Peyer's patch (tissue), 4 donors: ENCODE measurements around the gene SLC25A21. TPM values are rescaled to one million over a fixed set of nuclear protein-coding genes. Genes with fewer than 3 reads are reported as not detected.

Experiments used
- DNase-seq, 3 donors: peaks; one replicate each; pipeline ENCODE4 v3.0.0-alpha.2; 2017 to 2019
- H3K27ac ChIP-seq, 4 donors: fragments of 200-600 bp; sonication (generic); one replicate each; pipeline ENCODE4 v1.5.1; 2016 to 2019
- H3K27me3 ChIP-seq, 2 donors: fragments of 200-600 bp; sonication (generic); one replicate each; pipeline ENCODE4 v1.5.1; 2019
- H3K36me3 ChIP-seq, 3 donors: fragments of 200-600 bp; sonication (generic); one replicate each; pipeline ENCODE4 v1.5.1; 2016 to 2019
- H3K4me1 ChIP-seq, 4 donors: fragments of 200-600 bp; sonication (generic); one replicate each; pipeline ENCODE4 v1.5.1; 2016 to 2019
- H3K4me3 ChIP-seq, 4 donors: fragments of 200-600 bp; sonication (generic); 1 replicate in 3 of 4; 2 replicates in 1 of 4; pipeline ENCODE4 v1.5.1; 2016 to 2019; ENCODE audit warnings: mild to moderate bottlenecking in 1 of 4
- H3K9me3 ChIP-seq, 4 donors: fragments of 200-600 bp; sonication (generic); one replicate each; pipeline ENCODE4 v1.5.1; 2016 to 2019; ENCODE audit warnings: mild to moderate bottlenecking in 1 of 4
- POLR2A ChIP-seq, 2 donors: fragments of 450-650 bp; IDR thresholded peaks; one replicate each; pipeline ENCODE4 v1.5.1; 2017; ENCODE audit warnings: antibody characterized with exemption in 2 of 2, mild to moderate bottlenecking in 2 of 2, moderate library complexity in 2 of 2
- total RNA-seq, 4 donors: library from RNA; depleted of rRNA; stranded (reverse); fragments of >200 nt; gene quantifications; one replicate each; pipeline ENCODE4 v1.1.0, GENCODE V29; 2016
- TF ChIP-seq, protein P1 (sequence below), 6 experiments: fragments of 450-650 bp in 4 of 6; fragments of 200-600 bp in 2 of 6; sonication (generic) in 1 of 6; IDR thresholded peaks; one replicate each; pipeline ENCODE4 v1.5.1; 2017 to 2019; ENCODE audit warnings: antibody characterized with exemption in 6 of 6, mild to moderate bottlenecking in 3 of 6, moderate library complexity in 1 of 6

Gene SLC25A21
- total RNA-seq, 4 donors from 2014 or later, result 0.70 to 1.6 TPM; not detected in 2

DNA sequence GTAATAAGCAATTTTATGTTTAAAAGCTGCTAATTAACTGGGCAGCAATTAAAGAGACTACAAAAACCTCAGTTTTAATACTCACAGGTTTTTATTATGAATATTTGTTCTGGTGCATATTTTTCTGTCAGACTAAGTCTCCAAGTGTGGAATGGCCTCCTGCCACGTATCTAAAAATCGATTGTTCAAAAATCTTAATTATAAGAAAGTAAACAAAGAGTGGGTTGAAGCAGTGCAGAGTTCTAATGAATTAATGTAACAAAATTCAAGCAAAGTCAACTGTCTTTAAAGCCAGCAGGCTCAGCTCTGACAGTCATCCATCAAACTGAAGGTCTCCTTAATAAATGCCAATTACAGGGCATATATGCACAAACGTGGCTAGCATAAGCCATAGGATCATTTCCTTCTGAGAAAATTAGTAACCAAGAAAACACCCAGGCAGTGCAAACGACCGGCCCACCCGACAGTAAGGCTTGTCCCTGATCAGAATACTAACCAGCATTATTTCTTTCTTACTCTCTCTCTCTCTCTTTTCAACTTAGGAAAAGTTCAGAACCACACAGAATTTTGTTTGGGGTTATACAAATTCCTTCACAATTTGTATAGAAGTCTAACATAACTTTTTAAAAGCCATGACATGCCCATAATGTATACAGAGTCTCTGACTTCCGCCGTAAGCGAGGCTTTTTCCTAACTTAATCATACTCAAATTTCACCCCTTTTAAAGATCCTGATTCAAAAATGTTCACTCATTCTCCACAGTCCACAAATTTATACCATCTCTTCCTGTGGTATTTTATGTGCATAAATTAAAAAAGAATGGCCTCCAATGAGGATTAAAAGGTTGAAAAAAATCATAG, 83.8 kb downstream of the SLC25A21 start:
- DNase-seq, result no peak
- H3K27ac ChIP-seq, result no peak overlapping the region
- no peaks in the 10 kb centered on the region for H3K9me3 ChIP-seq
- no peaks in the 10 kb centered on the region for H3K36me3 ChIP-seq
- no peak for TF ChIP-seq POLR2A (IDR thresholded peaks at IDR 0.05)
- TF ChIP-seq, protein P1, sequence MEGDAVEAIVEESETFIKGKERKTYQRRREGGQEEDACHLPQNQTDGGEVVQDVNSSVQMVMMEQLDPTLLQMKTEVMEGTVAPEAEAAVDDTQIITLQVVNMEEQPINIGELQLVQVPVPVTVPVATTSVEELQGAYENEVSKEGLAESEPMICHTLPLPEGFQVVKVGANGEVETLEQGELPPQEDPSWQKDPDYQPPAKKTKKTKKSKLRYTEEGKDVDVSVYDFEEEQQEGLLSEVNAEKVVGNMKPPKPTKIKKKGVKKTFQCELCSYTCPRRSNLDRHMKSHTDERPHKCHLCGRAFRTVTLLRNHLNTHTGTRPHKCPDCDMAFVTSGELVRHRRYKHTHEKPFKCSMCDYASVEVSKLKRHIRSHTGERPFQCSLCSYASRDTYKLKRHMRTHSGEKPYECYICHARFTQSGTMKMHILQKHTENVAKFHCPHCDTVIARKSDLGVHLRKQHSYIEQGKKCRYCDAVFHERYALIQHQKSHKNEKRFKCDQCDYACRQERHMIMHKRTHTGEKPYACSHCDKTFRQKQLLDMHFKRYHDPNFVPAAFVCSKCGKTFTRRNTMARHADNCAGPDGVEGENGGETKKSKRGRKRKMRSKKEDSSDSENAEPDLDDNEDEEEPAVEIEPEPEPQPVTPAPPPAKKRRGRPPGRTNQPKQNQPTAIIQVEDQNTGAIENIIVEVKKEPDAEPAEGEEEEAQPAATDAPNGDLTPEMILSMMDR (IDR thresholded peaks at IDR 0.05), result no peak
- no peaks in the 10 kb centered on the region for H3K4me1 ChIP-seq
- H3K27me3 ChIP-seq, result no peaks in the 10 kb centered on the region
- no peak overlapping the region for H3K4me3 ChIP-seq

- H3K4me3 ChIP-seq, result no peak overlapping the region
- H3K27me3 ChIP-seq, result no peaks in the 10 kb centered on the region
- H3K9me3 ChIP-seq, result no peaks in the 10 kb centered on the region
- H3K4me1 ChIP-seq, result no peaks in the 10 kb centered on the region
- no peak overlapping the region for H3K27ac ChIP-seq
- no peak for TF ChIP-seq POLR2A (IDR thresholded peaks at IDR 0.05)
- TF ChIP-seq, protein P1 (IDR thresholded peaks at IDR 0.05), result no peak
- no peaks in the 10 kb centered on the region for H3K36me3 ChIP-seq
- DNase-seq, result no peak
Observed at GRCh38 chr14:37087520-37087919, 84.9 kb downstream of the SLC25A21 start.

GRCh38 chr14:37083599-37083998, 88.8 kb downstream of the SLC25A21 start:
- Histone ChIP-seq H3K4me3 (no peak overlapping the region), H3K27me3 (no peaks in the 10 kb centered on the region), H3K27ac (no peak overlapping the region), H3K36me3 (no peaks in the 10 kb centered on the region), H3K4me1 (no peaks in the 10 kb centered on the region), H3K9me3 (no peaks in the 10 kb centered on the region)
- no peak for DNase-seq
- TF ChIP-seq, protein P1 (IDR thresholded peaks at IDR 0.05), result no peak
- no peak for TF ChIP-seq POLR2A (IDR thresholded peaks at IDR 0.05)

GRCh38 chr14:37082449-37082848, 90.0 kb downstream of the SLC25A21 start:
- Histone ChIP-seq H3K4me3 (no peak overlapping the region), H3K4me1 (no peaks in the 10 kb centered on the region), H3K9me3 (no peaks in the 10 kb centered on the region), H3K27ac (no peak overlapping the region), H3K36me3 (no peaks in the 10 kb centered on the region), H3K27me3 (no peaks in the 10 kb centered on the region)
- no peak for TF ChIP-seq POLR2A (IDR thresholded peaks at IDR 0.05)
- TF ChIP-seq, protein P1 (IDR thresholded peaks at IDR 0.05), result no peak
- no peak for DNase-seq

- Histone ChIP-seq H3K9me3 (no peaks in the 10 kb centered on the region), H3K36me3 (no peaks in the 10 kb centered on the region), H3K4me1 (no peaks in the 10 kb centered on the region), H3K27me3 (no peaks in the 10 kb centered on the region), H3K4me3 (no peak overlapping the region), H3K27ac (no peak overlapping the region)
- no peak for TF ChIP-seq POLR2A (IDR thresholded peaks at IDR 0.05)
- TF ChIP-seq, protein P1 (IDR thresholded peaks at IDR 0.05), result no peak
- no peak for DNase-seq
Observed at GRCh38 chr14:37081856-37082255, 90.5 kb downstream of the SLC25A21 start.
